ENCODE results near the gene OPN1SW. TPM values are rescaled to one million over a fixed set of nuclear protein-coding genes. Genes with fewer than 3 reads are reported as not detected.
A peak's percentile ranks its signal among the peaks of the same experiment; 100 is the strongest.

The OPN1SW gene
- total RNA-seq, 2 experiments from 2014 or later, result not detected

- peak; percentile 97 for DNase-seq
- intact Hi-C loops (cut with micrococcal nuclease), result no loop called here
Observed at GRCh38 chr7:128739048-128739962, 36.3 kb downstream of the OPN1SW start, which contains the start of gene CALU. CALU (plus strand) TSS chr7:128739359; CDS start chr7:128748584, 9,225 bp downstream.

GRCh38 chr7:128738570-128739047, 37.0 kb downstream of the OPN1SW start:
- DNase-seq (peak; percentile 31), ATAC-seq (no peak)
- Mint-ChIP-seq H3K4me3 (peak overlapping the region; percentile 99), H3K27me3 (no peaks in the 10 kb centered on the region), H3K4me1 (ENCODE audit: low read depth) (peaks cover 35% of the 10 kb centered on the region), H3K27ac (peak overlapping the region; percentile 90), H3K9me3 (no peaks in the 10 kb centered on the region), H3K36me3 (ENCODE audit: low read depth) (peaks cover 14% of the 10 kb centered on the region)
- ChIA-PET CTCF (interaction anchor here (1.1 to 3.2 kb wide), 5 partner anchors 10 to 145 kb away, joined by 4 to 17 read pairs (median 6); partner anchors contain the start of gene ATP6V1F), POLR2A (interaction anchor here (0.6 to 1.3 kb wide), 7 partner anchors 12 to 280 kb away, joined by 3 read pairs; no protein-coding TSS in a partner anchor)
- intact Hi-C loops (cut with micrococcal nuclease), result no loop called here
- TF ChIP-seq CTCF (IDR thresholded peaks at IDR 0.05), result no peak

More at GRCh38 chr7:128739048-128739962, 36.3 kb downstream of the OPN1SW start, which contains the start of gene CALU:
- Mint-ChIP-seq H3K36me3 (ENCODE audit: low read depth) (peaks cover 14% of the 10 kb centered on the region), H3K4me3 (peak within 1 kb of the TSS; percentile 99), H3K4me1 (ENCODE audit: low read depth) (peaks cover 42% of the 10 kb centered on the region), H3K9me3 (no peaks in the 10 kb centered on the region), H3K27me3 (no peaks in the 10 kb centered on the region), H3K27ac (peak within 1 kb of the TSS; percentile 90)
- ATAC-seq, result peak; percentile 98
- CTCF ChIA-PET, result interaction anchor here (1.1 to 3.2 kb wide), 6 partner anchors 11 to 144 kb away, joined by 3 to 17 read pairs (median 6); partner anchors contain the start of gene ATP6V1F
- POLR2A ChIA-PET, result interaction anchor here (0.6 to 1.3 kb wide), 10 partner anchors 13 to 315 kb away, joined by 3 to 4 read pairs (median 3); no protein-coding TSS in a partner anchor
- TF ChIP-seq CTCF (IDR thresholded peaks at IDR 0.05), result no peak

GRCh38 chr7:128737867-128738385, 37.7 kb downstream of the OPN1SW start:
- peak overlapping the region; percentile 99 for H3K4me3 Mint-ChIP-seq
- ChIA-PET POLR2A (interaction anchor here (0.6 to 1.3 kb wide), 5 partner anchors 13 to 280 kb away, joined by 3 read pairs; no protein-coding TSS in a partner anchor), CTCF (interaction anchor here (1.1 to 3.2 kb wide), 5 partner anchors 9 to 146 kb away, joined by 4 to 17 read pairs (median 6); partner anchors contain the start of gene ATP6V1F)
- intact Hi-C loops (cut with micrococcal nuclease), result no loop called here
- no peak for DNase-seq
- ATAC-seq, result no peak
- no peaks in the 10 kb centered on the region for H3K9me3 Mint-ChIP-seq
- H3K27ac Mint-ChIP-seq, result peak overlapping the region; percentile 90
- H3K27me3 Mint-ChIP-seq, result no peaks in the 10 kb centered on the region
- peaks cover 12% of the 10 kb centered on the region for H3K36me3 Mint-ChIP-seq (ENCODE audit: low read depth)
- H3K4me1 Mint-ChIP-seq (ENCODE audit: low read depth), result peaks cover 31% of the 10 kb centered on the region
- TF ChIP-seq CTCF (IDR thresholded peaks at IDR 0.05), result no peak

GRCh38 chr7:128737441-128737840, 38.2 kb downstream of the OPN1SW start:
- Mint-ChIP-seq H3K9me3 (no peaks in the 10 kb centered on the region), H3K36me3 (ENCODE audit: low read depth) (peaks cover 12% of the 10 kb centered on the region), H3K27ac (no peak overlapping the region), H3K4me1 (ENCODE audit: low read depth) (peaks cover 29% of the 10 kb centered on the region), H3K4me3 (no peak overlapping the region), H3K27me3 (no peaks in the 10 kb centered on the region)
- DNase-seq, result no peak
- ATAC-seq, result no peak
- intact Hi-C loops (cut with micrococcal nuclease), result no loop called here
- ChIA-PET POLR2A (no interaction called here), CTCF (interaction anchor here (1.1 to 3.2 kb wide), 4 partner anchors 14 to 146 kb away, joined by 3 to 17 read pairs (median 6); partner anchors contain the start of gene ATP6V1F)
- TF ChIP-seq CTCF (IDR thresholded peaks at IDR 0.05), result no peak

All from activated CD8-positive, alpha-beta T cell treated with anti-CD3 and anti-CD28 coated beads for 36 hours (primary cell).